ENCODE measurements around the gene WDR45. TPM values are rescaled to one million over a fixed set of nuclear protein-coding genes. Genes with fewer than 3 reads are reported as not detected.

WDR45 gene
- total and polyA plus RNA-seq, 2 of the 13 experiments (the other 11 are each of a cell fraction or from before 2014, with no cell fraction given): 16.4 to 65.5 TPM

GRCh38 chrX:49079489-49080428 lies at the start of gene WDR45 (continued):
- no peak for TF ChIP-seq HOXA7 (CRISPR knock-in tag; IDR thresholded peaks at IDR 0.05)
- no peak for TF ChIP-seq RBM39 (IDR thresholded peaks at IDR 0.05; ENCODE audit: low read depth, low read length, poor library complexity, severe bottlenecking)
- TF ChIP-seq ZNF253 (CRISPR knock-in tag; IDR thresholded peaks at IDR 0.05; ENCODE audit: borderline replicate concordance): no peak
- no peak for TF ChIP-seq ZBTB4 (CRISPR knock-in tag; IDR thresholded peaks at IDR 0.05; ENCODE audit: borderline replicate concordance)
- TF ChIP-seq CEBPB (IDR thresholded peaks at IDR 0.05; ENCODE audit: borderline replicate concordance, low read depth, low read length): no peak
- peak; percentile 61 for TF ChIP-seq SP2 (CRISPR knock-in tag; IDR thresholded peaks at IDR 0.05)
- TF ChIP-seq THAP11 (CRISPR knock-in tag; IDR thresholded peaks at IDR 0.05): peak; percentile 57; the same call in 1 of the 2 replicates
- TF ChIP-seq MATR3 (CRISPR knock-in tag; IDR thresholded peaks at IDR 0.05): no peak
- no peak for TF ChIP-seq LBX2 (CRISPR knock-in tag; IDR thresholded peaks at IDR 0.05; ENCODE audit: borderline replicate concordance)
- TF ChIP-seq ZNF292 (CRISPR knock-in tag; IDR thresholded peaks at IDR 0.05; ENCODE audit: borderline replicate concordance, low read depth): no peak
- no peak for TF ChIP-seq ZNF660 (CRISPR knock-in tag; IDR thresholded peaks at IDR 0.05; ENCODE audit: borderline replicate concordance, low read depth)
- peak; percentile 80 for TF ChIP-seq ZNF746 (CRISPR knock-in tag; IDR thresholded peaks at IDR 0.05)
- TF ChIP-seq MYC (CRISPR knock-in tag; IDR thresholded peaks at IDR 0.05; ENCODE audit: borderline replicate concordance): peak; percentile 48; the same call in 1 of the 2 replicates
- TF ChIP-seq AHR (CRISPR knock-in tag; IDR thresholded peaks at IDR 0.05): no peak
- peak; percentile 69 for TF ChIP-seq HNF1B (CRISPR knock-in tag; IDR thresholded peaks at IDR 0.05)
- TF ChIP-seq PBX2 (CRISPR knock-in tag; IDR thresholded peaks at IDR 0.05): no peak
- no peak for TF ChIP-seq ARNT (IDR thresholded peaks at IDR 0.05)
- TF ChIP-seq NFE2 (CRISPR knock-in tag; IDR thresholded peaks at IDR 0.05): no peak
- no peak for TF ChIP-seq ZMYM2 (CRISPR knock-in tag; IDR thresholded peaks at IDR 0.05)
- no peak for TF ChIP-seq NCOA5 (CRISPR knock-in tag; IDR thresholded peaks at IDR 0.05)
- TF ChIP-seq JUND (CRISPR knock-in tag; IDR thresholded peaks at IDR 0.05): peak; percentile 87
- peak; percentile 60 for TF ChIP-seq MED1 (CRISPR knock-in tag; IDR thresholded peaks at IDR 0.05)
- no peak for TF ChIP-seq SNAPC5 (CRISPR knock-in tag; IDR thresholded peaks at IDR 0.05; ENCODE audit: borderline replicate concordance)
